ENCODE measurements around the gene PTPRQ.

DNA sequence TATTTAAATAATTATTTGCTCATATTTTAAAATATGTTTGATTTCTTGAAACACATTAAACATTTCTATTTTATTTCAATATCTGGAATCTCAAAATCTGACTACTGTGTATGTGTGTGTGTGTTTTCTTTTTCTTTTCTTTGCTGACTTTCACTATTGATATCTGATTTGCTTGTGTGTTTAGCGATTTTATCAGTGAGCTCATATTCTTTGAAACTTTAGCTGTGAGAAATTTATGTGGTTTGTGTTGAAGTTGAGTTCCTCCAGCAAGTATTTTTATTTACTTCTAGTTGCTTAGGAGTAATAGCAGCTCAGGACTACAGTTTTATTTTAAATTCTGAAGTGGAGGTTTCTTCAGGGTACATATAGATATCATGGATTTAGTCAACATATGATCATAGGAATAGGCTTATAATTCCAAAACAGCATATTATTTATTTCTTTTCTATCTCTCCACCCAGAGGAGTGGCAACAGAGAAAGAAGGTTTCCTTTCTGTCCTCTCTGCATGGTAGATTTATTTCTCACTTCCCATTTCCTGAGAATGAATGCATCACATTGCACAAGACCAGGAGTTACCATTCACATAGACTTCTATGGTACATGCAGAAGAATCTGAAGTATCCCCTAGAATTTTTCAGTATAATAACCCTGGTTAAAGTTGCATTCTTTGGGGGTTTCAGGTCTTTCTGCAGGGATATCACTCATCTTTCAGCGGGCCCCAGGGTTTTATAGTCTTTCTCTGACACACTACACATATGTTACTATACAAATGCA, 60.5 kb downstream of the PTPRQ start:
- TF ChIP-seq, protein P1, sequence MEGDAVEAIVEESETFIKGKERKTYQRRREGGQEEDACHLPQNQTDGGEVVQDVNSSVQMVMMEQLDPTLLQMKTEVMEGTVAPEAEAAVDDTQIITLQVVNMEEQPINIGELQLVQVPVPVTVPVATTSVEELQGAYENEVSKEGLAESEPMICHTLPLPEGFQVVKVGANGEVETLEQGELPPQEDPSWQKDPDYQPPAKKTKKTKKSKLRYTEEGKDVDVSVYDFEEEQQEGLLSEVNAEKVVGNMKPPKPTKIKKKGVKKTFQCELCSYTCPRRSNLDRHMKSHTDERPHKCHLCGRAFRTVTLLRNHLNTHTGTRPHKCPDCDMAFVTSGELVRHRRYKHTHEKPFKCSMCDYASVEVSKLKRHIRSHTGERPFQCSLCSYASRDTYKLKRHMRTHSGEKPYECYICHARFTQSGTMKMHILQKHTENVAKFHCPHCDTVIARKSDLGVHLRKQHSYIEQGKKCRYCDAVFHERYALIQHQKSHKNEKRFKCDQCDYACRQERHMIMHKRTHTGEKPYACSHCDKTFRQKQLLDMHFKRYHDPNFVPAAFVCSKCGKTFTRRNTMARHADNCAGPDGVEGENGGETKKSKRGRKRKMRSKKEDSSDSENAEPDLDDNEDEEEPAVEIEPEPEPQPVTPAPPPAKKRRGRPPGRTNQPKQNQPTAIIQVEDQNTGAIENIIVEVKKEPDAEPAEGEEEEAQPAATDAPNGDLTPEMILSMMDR (IDR thresholded peaks at IDR 0.05): no peak
- TF ChIP-seq POLR2A (IDR thresholded peaks at IDR 0.05): no peak

Measured in right lobe of liver (tissue), 4 donors.